ENCODE data around the gene APOLD1.
"Not testable (repeated sequence)": the region's sequence is repeated elsewhere in the genome, so short reads cannot be mapped to it uniquely, and the experiment has no call there.

Gene APOLD1

GRCh38 chr12:12784911-12785814 lies at the start of gene APOLD1:
APOLD1 (plus strand) TSS chr12:12785659; CDS start chr12:12785692, 33 bp downstream.
- no peak for DNase-seq (ENCODE audit: low read depth in 3 of 3, low spot score in 1 of 3)

- DNase-seq (ENCODE audit: low read depth in 3 of 3, low spot score in 1 of 3), result no peak
These were observed 48.4 kb upstream of the APOLD1 start for GRCh38 chr12:12736759-12737676.

- DNase-seq (ENCODE audit: low read depth in 3 of 3, low spot score in 1 of 3), result not testable (repeated sequence)
These were observed 47.3 kb upstream of the APOLD1 start for GRCh38 chr12:12738152-12738551.

- no peak for DNase-seq (ENCODE audit: low read depth in 3 of 3, low spot score in 1 of 3)
These were observed 43.8 kb upstream of the APOLD1 start for GRCh38 chr12:12741660-12742059.

- DNase-seq (ENCODE audit: low read depth in 3 of 3, low spot score in 1 of 3), result no peak
These were observed 40.7 kb upstream of the APOLD1 start for GRCh38 chr12:12744546-12745305.

- no peak for DNase-seq (ENCODE audit: low read depth in 3 of 3, low spot score in 1 of 3)
These were observed 39.8 kb upstream of the APOLD1 start for GRCh38 chr12:12745576-12746211.

- DNase-seq (ENCODE audit: low read depth in 3 of 3, low spot score in 1 of 3), result no peak
These were observed 38.2 kb upstream of the APOLD1 start for GRCh38 chr12:12747278-12747677.

- DNase-seq (ENCODE audit: low read depth in 3 of 3, low spot score in 1 of 3), result no peak
These were observed 37.4 kb upstream of the APOLD1 start for GRCh38 chr12:12748044-12748443.

GRCh38 chr12:12749433-12749832 lies 36.0 kb upstream of the APOLD1 start:
- DNase-seq (ENCODE audit: low read depth in 3 of 3, low spot score in 1 of 3), result no peak

- no peak for DNase-seq (ENCODE audit: low read depth in 3 of 3, low spot score in 1 of 3)
These were observed 29.5 kb upstream of the APOLD1 start for GRCh38 chr12:12755923-12756322.

- DNase-seq (ENCODE audit: low read depth in 3 of 3, low spot score in 1 of 3), result no peak
These were observed 28.3 kb upstream of the APOLD1 start for GRCh38 chr12:12757121-12757520.

- no peak for DNase-seq (ENCODE audit: low read depth in 3 of 3, low spot score in 1 of 3)
These were observed 26.1 kb upstream of the APOLD1 start for GRCh38 chr12:12759234-12759915.

GRCh38 chr12:12764824-12765223 lies 20.6 kb upstream of the APOLD1 start:
- DNase-seq (ENCODE audit: low read depth in 3 of 3, low spot score in 1 of 3), result no peak

GRCh38 chr12:12770262-12770661 lies 15.2 kb upstream of the APOLD1 start:
- no peak for DNase-seq (ENCODE audit: low read depth in 3 of 3, low spot score in 1 of 3)

- no peak for DNase-seq (ENCODE audit: low read depth in 3 of 3, low spot score in 1 of 3)
These were observed 10.7 kb upstream of the APOLD1 start for GRCh38 chr12:12774791-12775190.

GRCh38 chr12:12776261-12776660 lies 9.2 kb upstream of the APOLD1 start:
- no peak for DNase-seq (ENCODE audit: low read depth in 3 of 3, low spot score in 1 of 3)

GRCh38 chr12:12777092-12777491 lies 8.4 kb upstream of the APOLD1 start:
- DNase-seq (ENCODE audit: low read depth in 3 of 3, low spot score in 1 of 3), result no peak

GRCh38 chr12:12779007-12779406 lies 6.5 kb upstream of the APOLD1 start:
- no peak for DNase-seq (ENCODE audit: low read depth in 3 of 3, low spot score in 1 of 3)

- DNase-seq (ENCODE audit: low read depth in 3 of 3, low spot score in 1 of 3), result no peak
These were observed 5.9 kb upstream of the APOLD1 start for GRCh38 chr12:12779529-12779928.

GRCh38 chr12:12784116-12784515 lies 1.3 kb upstream of the APOLD1 start:
- DNase-seq (ENCODE audit: low read depth in 3 of 3, low spot score in 1 of 3), result no peak

Measured in stimulated activated CD4-positive, alpha-beta T cell treated with anti-CD3 and anti-CD28 coated beads, TNF-alpha, amount 100 ng/mL, for 1 hour (primary cell).